ENCODE results near the gene PPFIA3. TPM values are rescaled to one million over a fixed set of nuclear protein-coding genes. Genes with fewer than 3 reads are reported as not detected.
A peak's percentile ranks its signal among the peaks of the same experiment; 100 is the strongest.

Gene PPFIA3
- total and polyA plus RNA-seq, 2 of the 4 experiments (the other 2 are of a cell fraction) = 0.90 to 2.4 TPM

DNA sequence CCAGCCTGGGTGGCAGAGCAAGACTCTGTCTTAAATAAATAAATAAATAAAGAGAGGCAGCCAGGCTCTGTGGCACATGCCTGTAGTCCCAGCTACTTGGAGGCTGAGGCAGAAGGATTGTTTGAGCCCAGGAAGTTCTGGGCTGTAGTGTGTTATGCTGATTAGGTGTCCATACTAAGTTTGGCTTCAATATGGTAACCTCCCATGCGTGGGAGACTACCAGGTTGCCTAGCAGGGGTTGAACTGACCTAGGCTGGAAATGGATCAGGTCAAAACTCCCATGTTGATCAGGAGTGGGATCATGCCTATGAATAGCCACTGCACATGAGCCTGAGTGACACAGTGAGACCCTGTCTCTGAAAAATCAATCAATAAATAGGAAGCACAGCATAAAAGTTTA is 38.1 kb upstream of the PPFIA3 start:
- H3K27ac ChIP-seq (ENCODE audit: insufficient read depth, low read length) = no peak overlapping the region
- WGBS, 2 experiments (ENCODE audit: extremely low coverage in 2 of 2, insufficient read length in 1 of 2) = 20% methylated on average over 1 of the region's 1 CpG; no CpG with 5 or more reads in 1 of the 2 experiments
- no peak overlapping the region for H4K91ac ChIP-seq (ENCODE audit: insufficient read depth, low read depth, low read length)
- no peak overlapping the region for H3K9ac ChIP-seq (ENCODE audit: low read depth, low read length)
- POLR2A ChIA-PET (ENCODE audit: unreplicated experiment) = no interaction called here
- H3K56ac ChIP-seq (ENCODE audit: extremely low read depth, insufficient read depth, low read length) = no peak overlapping the region
- H4K5ac ChIP-seq (ENCODE audit: low read depth, low read length) = no peak overlapping the region
- no peak overlapping the region for H2AK5ac ChIP-seq (ENCODE audit: low read depth, low read length)
- H3K27me3 ChIP-seq (ENCODE audit: control insufficient read depth, insufficient read depth, low read length) = no peaks in the 10 kb centered on the region
- H3K9me1 ChIP-seq (ENCODE audit: insufficient read depth, low read length) = 0 out of 2 replicates have a peak, but pooled peaks cover 2% of the 10 kb centered on the region
- no peak overlapping the region for H2AK9ac ChIP-seq (replicated peaks; ENCODE audit: low read depth, low read length, poor library complexity)
- DNase-seq (no peak), ATAC-seq (ENCODE audit: low read depth) (no peak)
- H3K4me3 ChIP-seq (ENCODE audit: insufficient read depth, low read depth, low read length) = no peak overlapping the region
- BruUV-seq (replicated peaks) = no TSS peak
- peaks cover 0 to 8% of the 10 kb centered on the region in 2 experiments; a peak in 1 of 4 replicates for H3K79me1 ChIP-seq (ENCODE audit: low read depth in 1 of 2, low read length in 2 of 2)
- no peak overlapping the region for H2BK15ac ChIP-seq (ENCODE audit: low read depth, low read length)
- no peak overlapping the region for H4K8ac ChIP-seq (ENCODE audit: low read depth in 2 of 2, low read length in 2 of 2)
- no peak overlapping the region for H2BK20ac ChIP-seq (ENCODE audit: low read depth, low read length)
- H3K4me2 ChIP-seq (ENCODE audit: low read depth, low read length) = no peak overlapping the region
- H3K4me1 ChIP-seq (ENCODE audit: control insufficient read depth, insufficient read depth, low read length) = peaks cover under 1% of the 10 kb centered on the region
- no peak overlapping the region for H3K18ac ChIP-seq (ENCODE audit: low read depth, low read length)
- H3K9me3 ChIP-seq (ENCODE audit: control insufficient read depth, insufficient read depth, low read length) = no peaks in the 10 kb centered on the region
- no peak overlapping the region for H2BK120ac ChIP-seq (ENCODE audit: low read depth, low read length)
- CTCF ChIA-PET = no interaction called here
- no peak overlapping the region for H3K4ac ChIP-seq (ENCODE audit: low read depth, low read length)
- intact Hi-C loops (cut with micrococcal nuclease) = no loop called here
- in situ Hi-C loops (cut with MboI; ENCODE audit: low sequenced_read_pairs) = no loop called here
- peaks cover under 1% of the 10 kb centered on the region; the same call in 1 of the 2 replicates for H3K36me3 ChIP-seq (ENCODE audit: control insufficient read depth, insufficient read depth, low read length)
- H2AFZ ChIP-seq (replicated peaks; ENCODE audit: low read length, poor library complexity) = peak overlapping the region; percentile 21
- H3K14ac ChIP-seq (replicated peaks; ENCODE audit: low read depth, low read length) = no peak overlapping the region
- peaks cover 10% of the 10 kb centered on the region for H4K20me1 ChIP-seq (ENCODE audit: insufficient read depth, low read length)
- no peak for TF ChIP-seq MXI1 (IDR thresholded peaks at IDR 0.05; ENCODE audit: borderline replicate concordance, low read depth, low read length)
- TF ChIP-seq BHLHE40 (IDR thresholded peaks at IDR 0.05; ENCODE audit: low read depth, low read length) = no peak
- no peak for TF ChIP-seq MAZ (IDR thresholded peaks at IDR 0.05; ENCODE audit: borderline replicate concordance, low read depth, low read length)
- no peak for TF ChIP-seq CEBPB (IDR thresholded peaks at IDR 0.05; ENCODE audit: low read depth, low read length)
- no peak for TF ChIP-seq RAD21 (IDR thresholded peaks at IDR 0.05; ENCODE audit: low read length)
- H3K23ac ChIP-seq (ENCODE audit: low read depth, low read length) = no peak overlapping the region
- dilution Hi-C loops (cut with HindIII; ENCODE audit: low sequenced_read_pairs, unreplicated experiment) = no loop called here
- no peak overlapping the region for H2BK5ac ChIP-seq (ENCODE audit: low read depth, low read length, poor library complexity, severe bottlenecking)
